ENCODE measurements around the gene PPP1R37.
"Not testable (repeated sequence)": the region's sequence is repeated elsewhere in the genome, so short reads cannot be mapped to it uniquely, and the experiment has no call there.

Gene PPP1R37

GRCh38 chr19:45096700-45097099 is 3.7 kb downstream of the PPP1R37 start:
- DNase-seq: no peak

- DNase-seq: no peak
Observed at GRCh38 chr19:45097450-45097775, 4.4 kb downstream of the PPP1R37 start.

GRCh38 chr19:45097776-45098520 is 5.0 kb downstream of the PPP1R37 start:
- no peak for DNase-seq

DNA sequence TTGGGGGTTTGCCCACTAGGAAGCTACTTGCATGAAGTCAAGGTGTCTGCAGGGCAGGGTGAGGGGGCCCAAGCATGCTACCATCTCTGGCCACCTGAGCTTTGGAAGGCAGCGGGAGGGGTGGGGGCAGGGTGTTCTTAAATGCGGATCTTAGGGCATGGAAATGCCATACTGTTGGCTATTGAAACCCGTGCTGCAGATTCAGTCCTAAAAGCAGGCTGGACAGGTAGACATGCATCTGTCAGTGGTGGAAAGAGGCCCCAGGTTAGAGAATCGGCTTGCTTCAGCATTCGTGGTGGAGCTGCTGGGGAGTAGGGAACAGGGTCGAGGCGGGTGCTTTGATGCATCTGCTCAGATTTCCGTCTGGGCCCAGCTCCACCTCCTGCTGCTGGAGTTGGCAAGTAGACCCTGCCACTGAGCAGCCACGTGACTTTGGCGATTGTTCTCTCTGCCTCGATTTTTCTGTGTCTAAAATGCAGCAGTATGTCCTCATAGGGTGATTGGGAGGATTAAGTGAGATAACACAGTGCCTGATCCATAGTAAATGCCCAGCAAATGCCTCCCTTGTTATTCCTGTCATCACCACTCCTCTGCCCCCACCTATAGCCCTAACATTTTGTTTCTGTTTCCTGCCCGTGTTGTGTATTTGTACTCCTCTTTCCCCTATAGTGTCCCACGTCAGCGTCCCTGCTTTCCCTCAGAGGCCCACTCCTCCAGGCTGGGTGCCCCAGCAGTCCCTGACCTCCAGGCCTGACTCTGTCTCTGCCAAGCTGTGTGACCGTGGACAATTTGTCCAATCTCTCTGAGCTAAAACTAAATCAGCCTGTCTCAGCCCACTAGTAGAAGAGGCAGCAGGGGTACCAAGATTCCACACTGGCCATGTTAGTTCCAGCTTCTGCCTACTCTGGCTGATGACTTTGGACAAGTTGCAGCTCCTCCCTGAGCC is 5.8 kb downstream of the PPP1R37 start:
- no peak for DNase-seq

- DNase-seq: no peak
Observed at GRCh38 chr19:45099467-45100191, 6.7 kb downstream of the PPP1R37 start.

DNA sequence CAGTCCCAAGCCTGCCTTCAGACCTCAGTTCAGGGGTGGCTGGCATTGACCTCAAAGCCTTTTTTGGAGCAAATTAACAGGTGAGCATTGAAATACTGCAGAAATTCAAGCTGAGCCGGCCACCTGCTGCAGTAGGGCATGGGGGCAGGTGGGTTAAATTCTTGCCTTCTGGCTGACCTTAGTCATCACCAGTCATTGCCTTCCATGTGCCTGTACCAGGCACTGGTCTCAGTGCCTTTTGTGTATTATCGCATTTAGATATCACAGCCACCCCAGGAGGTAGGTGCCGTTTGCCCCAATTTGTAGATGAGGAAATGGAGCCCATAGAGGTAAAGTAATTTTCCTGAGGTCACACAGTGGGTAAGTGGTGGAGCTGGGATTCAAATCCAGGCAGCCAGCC is 7.2 kb downstream of the PPP1R37 start:
- DNase-seq: no peak

DNA sequence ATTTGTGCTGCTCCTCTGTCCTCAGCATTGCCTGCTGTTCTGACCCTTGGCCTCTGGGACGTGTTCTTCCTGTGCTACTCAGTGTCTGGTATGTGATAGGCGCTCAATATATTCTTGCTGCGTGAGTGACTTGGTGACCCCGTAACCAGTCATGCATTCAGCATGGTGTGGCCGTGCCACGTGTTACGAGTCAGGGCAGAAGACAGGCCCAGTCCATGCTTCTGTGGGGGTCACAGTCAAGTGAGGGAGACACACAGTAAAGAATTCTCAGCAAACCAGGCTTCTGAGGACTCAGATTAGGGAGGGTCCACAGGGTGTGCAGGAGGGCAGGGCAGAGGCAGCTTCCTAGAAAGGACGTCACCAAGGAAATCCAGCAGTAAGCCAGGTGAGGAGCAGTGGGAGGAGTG is 7.9 kb downstream of the PPP1R37 start:
- DNase-seq: no peak

- no peak for DNase-seq
Observed at GRCh38 chr19:45101806-45102205, 8.8 kb downstream of the PPP1R37 start.

DNA sequence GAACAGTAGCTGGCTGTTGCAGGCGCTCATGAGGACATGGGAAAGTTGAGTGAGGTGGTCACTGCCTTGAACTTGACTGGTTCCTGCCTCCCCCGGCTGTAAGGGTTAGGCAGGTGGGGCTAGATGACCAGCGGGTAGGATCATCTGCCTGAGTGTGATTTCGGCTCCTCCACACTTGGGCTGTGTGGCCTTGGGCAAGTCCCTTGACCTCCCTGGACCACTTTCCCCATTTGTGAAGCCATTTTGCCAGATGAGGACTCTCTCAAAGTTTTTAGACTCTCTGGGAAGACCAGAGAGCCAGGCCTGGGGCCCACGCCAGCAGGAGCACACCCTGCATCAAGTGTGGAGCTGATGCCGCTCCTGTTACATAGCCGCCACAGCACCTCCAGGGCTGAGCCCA is 9.5 kb downstream of the PPP1R37 start:
- DNase-seq: no peak

GRCh38 chr19:45103156-45103507 is 10.2 kb downstream of the PPP1R37 start:
- DNase-seq: peak; percentile 48

GRCh38 chr19:45103508-45104319 is 10.7 kb downstream of the PPP1R37 start:
- no peak for DNase-seq

- no peak for DNase-seq
Observed at GRCh38 chr19:45104658-45105349, 11.8 kb downstream of the PPP1R37 start.

GRCh38 chr19:45106363-45106762 is 13.4 kb downstream of the PPP1R37 start:
- DNase-seq: not testable (repeated sequence)

DNA sequence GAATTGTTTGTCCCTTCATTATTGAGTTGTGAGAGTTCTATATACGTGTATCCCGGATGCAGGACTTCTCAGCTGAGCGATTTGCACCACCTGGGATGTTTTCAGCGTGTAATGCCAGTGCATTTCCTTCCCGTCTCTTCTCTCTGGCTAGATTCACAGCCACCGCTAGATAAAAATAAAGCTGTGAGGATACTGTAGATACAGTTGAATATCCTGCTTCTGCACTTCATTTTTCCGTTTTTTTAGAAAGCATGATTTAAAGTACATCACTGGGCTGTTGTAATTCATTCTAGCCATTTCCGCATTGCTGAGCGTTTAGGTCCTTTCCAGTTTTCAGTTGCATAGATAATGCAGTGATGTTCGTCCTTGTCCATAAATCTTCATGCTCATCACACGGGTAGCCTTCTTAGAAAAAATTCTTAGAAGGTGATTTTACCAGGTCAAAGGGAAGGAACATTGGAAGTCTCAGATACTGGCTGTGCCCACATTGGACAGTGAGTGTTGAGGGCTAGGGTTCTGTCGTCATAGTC is 14.7 kb downstream of the PPP1R37 start:
- no peak for DNase-seq

GRCh38 chr19:45110851-45111266 is 17.9 kb downstream of the PPP1R37 start:
- no peak for DNase-seq

- DNase-seq: no peak
Observed at GRCh38 chr19:45112111-45112827, 19.3 kb downstream of the PPP1R37 start.

GRCh38 chr19:45113628-45114027 is 20.6 kb downstream of the PPP1R37 start:
- DNase-seq: no peak

- DNase-seq: no peak
Observed at GRCh38 chr19:45114116-45114515, 21.1 kb downstream of the PPP1R37 start.

DNA sequence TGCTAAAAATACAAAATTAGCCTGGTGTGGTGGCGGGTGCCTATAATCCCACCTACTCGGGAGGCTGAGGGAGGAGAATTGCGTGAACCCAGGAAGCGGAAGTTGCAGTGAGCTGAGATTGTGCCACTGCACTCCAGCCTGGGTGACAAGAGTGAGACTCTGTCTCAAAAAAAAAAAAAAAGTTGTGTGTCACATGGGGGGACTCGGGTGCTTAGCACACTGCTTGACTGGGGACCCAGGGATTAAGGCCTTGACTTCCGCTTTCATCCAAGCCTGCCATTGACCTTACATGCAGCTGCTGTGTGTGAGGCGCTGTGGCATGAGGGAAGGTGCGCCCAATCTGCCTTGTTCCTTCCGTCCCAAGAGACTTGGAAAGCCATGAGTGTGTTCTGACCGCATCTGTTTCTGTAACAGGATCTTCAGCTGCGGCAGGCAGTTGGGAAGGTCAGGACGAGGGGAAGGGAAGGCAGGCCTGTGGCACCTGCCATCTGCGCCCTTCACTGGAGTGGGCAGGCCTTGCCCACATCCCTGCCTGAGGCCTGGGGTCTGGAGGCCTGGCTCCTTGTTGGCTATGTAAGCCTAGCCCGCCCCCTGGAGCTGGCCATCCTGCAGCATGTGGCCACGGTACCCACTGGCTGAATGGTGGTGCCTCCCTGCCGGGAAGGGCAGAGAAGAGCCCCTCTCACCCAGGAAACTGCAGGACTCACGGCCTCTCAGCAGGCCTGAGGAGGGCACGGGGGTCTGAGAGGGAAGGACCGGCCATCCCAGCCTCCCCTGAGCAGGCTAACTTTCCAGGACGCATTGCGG is 23.0 kb downstream of the PPP1R37 start:
- no peak for DNase-seq

DNA sequence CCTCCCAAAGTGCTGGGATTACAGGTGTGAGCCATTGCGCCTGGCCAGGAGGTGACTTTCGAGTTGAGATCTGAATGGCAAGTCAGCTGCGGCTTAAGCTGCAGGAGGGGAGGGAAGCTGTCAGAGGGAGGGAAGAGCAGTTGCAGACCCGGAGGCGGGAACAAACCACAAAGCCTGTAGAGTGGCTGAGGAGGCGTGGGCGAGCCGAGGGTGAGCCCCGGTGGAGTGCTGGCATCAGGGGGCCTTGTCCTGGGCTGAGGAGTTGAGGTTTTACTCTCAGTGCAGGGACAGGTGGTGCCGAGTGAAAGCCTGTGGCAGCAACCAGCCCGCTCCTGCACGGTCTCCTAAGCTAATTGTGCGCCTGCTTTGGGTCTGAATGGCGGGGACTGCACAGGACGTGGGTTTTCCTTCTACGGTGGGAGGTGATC is 24.2 kb downstream of the PPP1R37 start:
- peak; percentile 76 for DNase-seq
